ENCODE results near the gene CLDN9. TPM values are rescaled to one million over a fixed set of nuclear protein-coding genes. Genes with fewer than 3 reads are reported as not detected.

CLDN9 gene
- total and polyA plus RNA-seq, 4 donors = 0.05 to 0.32 (median 0.25) TPM

GRCh38 chr16:3004319-3004718 lies 8.4 kb upstream of the CLDN9 start:
- no peak for DNase-seq (ENCODE audit: low spot score)
- TF ChIP-seq HNF4A (conservative IDR thresholded peaks at IDR 0.05) (no peak), CTCF (IDR thresholded peaks at IDR 0.05; ENCODE audit: low read depth, low read length, missing input control) (no peak), YY1 (IDR thresholded peaks at IDR 0.05) (no peak)
- no peak overlapping the region for H3K9ac ChIP-seq (ENCODE audit: low read depth in 1 of 2, low read length in 2 of 2)
- H3K36me3 ChIP-seq (ENCODE audit: control insufficient read depth in 4 of 4, insufficient read depth in 3 of 4, low read depth in 1 of 4, low read length in 3 of 4) = no peaks in the 10 kb centered on the region
- WGBS = under 1% methylated on average over 66 of the region's 67 CpGs
- H3K4me3 ChIP-seq (ENCODE audit: low read depth in 1 of 3, low read length in 3 of 3) = peak overlapping the region in 1 of 3 donors; percentile 69
- no peaks in the 10 kb centered on the region for H3K9me3 ChIP-seq (ENCODE audit: control insufficient read depth in 4 of 4, low read length in 3 of 4)
- H3K27ac ChIP-seq (ENCODE audit: low read depth in 1 of 2, low read length in 2 of 2) = no peak overlapping the region
- H3K27me3 ChIP-seq (ENCODE audit: control insufficient read depth in 4 of 4, insufficient read depth in 4 of 4, low read length in 3 of 4) = no peaks in the 10 kb centered on the region
- peaks cover 15 to 31% (median 25%) of the 10 kb centered on the region in 4 donors for H3K4me1 ChIP-seq (ENCODE audit: control insufficient read depth in 4 of 4, insufficient read depth in 4 of 4, low read length in 3 of 4)

- Histone ChIP-seq H3K9ac (ENCODE audit: low read depth in 1 of 2, low read length in 2 of 2) (peak overlapping the region in 1 of 2 donors; percentile 75), H3K4me3 (ENCODE audit: low read depth in 1 of 3, low read length in 3 of 3) (peak overlapping the region in 2 of 3 donors; percentile 18 to 69), H3K27ac (ENCODE audit: low read depth in 1 of 2, low read length in 2 of 2) (peak overlapping the region; percentile 78 to 90), H3K36me3 (ENCODE audit: control insufficient read depth in 4 of 4, insufficient read depth in 3 of 4, low read depth in 1 of 4, low read length in 3 of 4) (no peaks in the 10 kb centered on the region), H3K27me3 (ENCODE audit: control insufficient read depth in 4 of 4, insufficient read depth in 4 of 4, low read length in 3 of 4) (no peaks in the 10 kb centered on the region), H3K9me3 (ENCODE audit: control insufficient read depth in 4 of 4, low read length in 3 of 4) (no peaks in the 10 kb centered on the region), H3K4me1 (ENCODE audit: control insufficient read depth in 4 of 4, insufficient read depth in 4 of 4, low read length in 3 of 4) (peaks cover 15 to 31% (median 25%) of the 10 kb centered on the region in 4 donors)
- 4% methylated on average over 25 of the region's 25 CpGs for WGBS
- TF ChIP-seq CTCF (IDR thresholded peaks at IDR 0.05; ENCODE audit: low read depth, low read length, missing input control) = no peak
- TF ChIP-seq SP1 (IDR thresholded peaks at IDR 0.05) = peak; percentile 31
- peak in 1 of 2 donors; percentile 23 for TF ChIP-seq EGR1 (IDR thresholded peaks at IDR 0.05; ENCODE audit: low read depth in 2 of 2)
- peak; percentile 15 to 57 for TF ChIP-seq RXRA (IDR thresholded peaks at IDR 0.05)
- TF ChIP-seq REST (IDR thresholded peaks at IDR 0.05) = no peak
- TF ChIP-seq HNF4A (conservative IDR thresholded peaks at IDR 0.05) = peak; percentile 12 to 34
- no peak for DNase-seq (ENCODE audit: low spot score)
These were observed 7.9 kb upstream of the CLDN9 start for GRCh38 chr16:3004781-3005284.

Measured in liver (tissue), 9 donors.